ENCODE results near the gene SLC46A1. TPM values are rescaled to one million over a fixed set of nuclear protein-coding genes. Genes with fewer than 3 reads are reported as not detected.

SLC46A1 gene
- total and polyA plus RNA-seq, 2 of the 8 experiments (the other 6 are each of a cell fraction or from before 2014, with no cell fraction given): 5.3 to 8.7 TPM

DNA sequence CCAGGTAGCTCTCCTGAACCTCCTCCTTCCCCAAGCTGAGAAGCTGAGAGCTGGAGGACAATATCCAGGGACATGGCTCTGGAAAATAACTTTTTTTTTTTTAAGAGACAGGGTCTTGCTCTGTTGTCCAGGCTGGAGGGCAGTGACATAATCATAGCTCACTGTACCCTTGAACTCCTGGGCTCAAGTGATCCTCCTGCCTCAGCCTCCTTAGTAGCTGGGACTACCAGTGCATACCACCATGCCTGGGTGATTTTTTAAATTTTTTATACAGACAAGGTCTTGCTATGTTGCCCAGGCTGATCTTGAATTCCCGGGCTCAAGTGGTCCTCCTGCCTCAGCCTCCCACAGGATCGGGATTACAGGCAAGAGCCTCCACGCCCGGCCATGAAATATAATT, 6.2 kb downstream of the SLC46A1 start (continued):
- TF ChIP-seq CREB1 (IDR thresholded peaks at IDR 0.05) (no peak), POLR2AphosphoS5 (IDR thresholded peaks at IDR 0.05; ENCODE audit: low read depth, low read length) (no peak)
